Activated CD4-positive, alpha-beta T cell treated with anti-CD3 and anti-CD28 coated beads for 4 hours (primary cell): Measurements from ENCODE around the gene PPFIBP1.
"Not testable (repeated sequence)": the region's sequence is repeated elsewhere in the genome, so short reads cannot be mapped to it uniquely, and the experiment has no call there.

Experiments used
- DNase-seq, 2 donors: peaks; one replicate each; pipeline ENCODE4 v3.0.0-alpha.2; 2020

PPFIBP1 gene

DNA sequence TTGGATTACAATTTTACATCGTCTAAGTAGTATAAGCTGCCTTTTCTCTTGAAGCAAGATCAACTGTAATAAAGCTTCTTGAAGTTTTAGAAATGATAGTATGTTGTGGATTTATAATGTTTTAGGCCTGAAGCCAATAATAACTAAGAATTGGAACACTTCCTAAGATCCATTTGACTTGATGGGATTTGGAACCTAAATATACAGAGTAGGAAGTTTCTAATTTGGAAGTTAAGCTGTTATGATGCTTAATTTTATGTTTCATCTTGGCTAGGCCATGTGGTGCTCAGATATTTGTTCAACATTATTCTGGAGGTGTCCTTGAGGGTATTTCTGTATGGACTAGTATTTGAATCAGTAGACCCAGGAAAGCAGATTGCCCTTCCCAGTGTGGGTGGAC, 74.9 kb downstream of the PPFIBP1 start:
- DNase-seq, result not testable (repeated sequence)

DNA sequence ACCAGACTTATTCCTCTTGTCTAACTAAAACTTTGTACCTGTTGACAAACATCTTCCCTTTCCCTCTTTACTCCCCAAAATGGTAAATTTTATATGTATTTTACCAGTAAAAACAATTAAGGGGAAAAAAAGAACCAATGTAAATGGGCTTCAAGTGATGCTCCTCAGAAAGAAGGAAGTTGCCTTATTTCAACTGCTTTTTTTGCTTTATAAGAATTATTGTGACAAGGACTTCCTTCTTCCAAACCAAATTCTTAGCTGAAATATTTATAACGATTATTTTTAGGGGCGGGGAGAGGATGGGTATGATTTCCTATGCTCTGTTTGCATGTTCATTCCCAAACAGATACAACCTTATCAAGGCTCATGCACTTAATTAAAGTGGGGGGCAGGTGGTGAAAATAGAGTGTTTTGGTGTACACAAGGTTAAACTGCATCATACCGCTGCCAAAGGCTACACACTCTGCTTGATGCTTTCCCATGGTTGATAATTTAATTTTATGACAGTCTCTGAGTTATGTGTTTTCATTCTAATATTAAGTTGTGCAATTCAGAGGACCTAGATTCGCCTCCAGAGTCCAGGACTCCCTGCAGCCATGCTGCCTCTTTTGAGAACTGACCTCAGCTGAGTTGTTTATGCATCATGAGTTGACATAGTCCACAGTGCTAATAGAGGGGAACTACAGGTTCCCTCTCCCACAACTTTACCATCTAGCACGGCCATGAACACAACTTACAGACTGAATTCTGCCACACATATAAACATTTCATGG, 77.2 kb downstream of the PPFIBP1 start:
- DNase-seq, result not testable (repeated sequence)

GRCh38 chr12:27602516-27602915, 78.5 kb downstream of the PPFIBP1 start:
- DNase-seq, result no peak

DNA sequence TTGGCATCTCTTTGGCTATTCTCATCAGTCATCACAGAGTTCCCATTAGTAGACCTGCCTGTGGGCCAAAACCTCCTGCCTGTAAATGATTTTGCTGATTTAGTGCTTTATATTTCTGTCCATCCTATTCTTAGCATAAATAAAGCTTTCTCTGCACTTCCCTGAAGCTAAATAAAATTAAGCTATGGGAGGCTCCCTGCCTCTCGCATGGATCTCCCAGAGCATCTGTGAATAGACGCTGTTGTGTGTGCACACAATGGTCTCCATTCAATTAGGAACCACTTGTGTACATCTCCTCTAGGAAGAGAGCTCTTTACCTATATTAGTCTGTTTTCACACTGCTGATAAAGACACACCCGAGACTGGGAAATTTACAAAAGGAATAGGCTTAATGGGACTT, 80.4 kb downstream of the PPFIBP1 start:
- no peak for DNase-seq

DNA sequence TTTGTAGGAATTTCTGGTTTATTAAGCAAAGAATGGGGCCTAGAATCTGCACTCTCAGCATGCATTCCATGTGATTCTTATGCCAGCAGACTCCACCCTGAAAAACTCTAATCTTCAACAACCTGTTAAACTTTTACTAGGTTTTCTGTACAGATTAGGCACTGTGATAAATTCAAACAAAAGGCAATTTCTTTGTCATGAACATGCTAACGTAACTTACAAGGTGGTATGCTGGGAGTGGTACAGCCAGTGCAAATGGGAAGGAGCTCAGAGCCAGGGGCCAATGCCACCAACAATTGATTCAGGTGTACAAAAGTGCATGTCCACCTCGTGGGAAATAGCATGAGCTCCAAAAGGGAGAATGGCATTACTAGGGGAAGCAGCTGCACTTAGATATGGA, 83.0 kb downstream of the PPFIBP1 start:
- no peak for DNase-seq

GRCh38 chr12:27607591-27607990, 83.6 kb downstream of the PPFIBP1 start:
- DNase-seq, result no peak

DNA sequence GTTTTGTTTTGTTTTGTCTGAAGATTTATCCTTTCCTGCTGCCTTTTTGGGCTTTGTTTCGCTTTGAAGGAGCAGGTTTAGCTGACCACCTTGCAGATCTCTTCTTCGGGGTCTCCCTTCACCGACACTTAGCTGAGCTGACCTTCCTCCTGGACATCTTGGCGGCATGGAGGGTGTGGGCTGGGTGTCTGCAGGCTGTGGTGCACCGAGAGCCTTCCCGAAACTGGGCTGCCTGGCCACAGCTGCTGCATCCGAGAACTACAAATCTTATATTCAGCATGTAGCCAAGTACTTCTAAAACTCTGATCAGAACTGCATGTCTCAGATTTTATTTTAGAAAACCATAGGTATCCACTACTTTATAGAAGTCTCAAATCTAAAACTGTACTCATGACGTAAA, 84.9 kb downstream of the PPFIBP1 start:
- DNase-seq, result no peak

DNA sequence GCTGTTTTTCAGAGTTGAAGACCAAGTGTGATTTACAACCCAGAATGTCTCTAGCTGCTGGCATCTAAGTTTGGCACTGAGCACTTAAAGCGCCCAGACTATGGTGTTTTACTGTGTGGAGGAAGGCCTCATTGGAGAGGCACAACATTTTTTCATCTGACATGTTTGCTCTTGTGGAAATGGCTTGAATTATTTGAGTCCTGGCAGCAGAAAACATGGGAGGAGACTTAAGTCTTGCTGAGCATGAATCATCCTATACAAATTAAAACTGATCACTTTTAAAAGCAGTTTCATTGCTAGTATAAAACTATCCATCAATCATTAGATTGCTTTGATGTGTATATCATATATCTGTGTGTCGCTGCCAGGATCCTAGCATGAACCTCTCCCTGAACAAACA, 86.4 kb downstream of the PPFIBP1 start:
- DNase-seq, result no peak

DNA sequence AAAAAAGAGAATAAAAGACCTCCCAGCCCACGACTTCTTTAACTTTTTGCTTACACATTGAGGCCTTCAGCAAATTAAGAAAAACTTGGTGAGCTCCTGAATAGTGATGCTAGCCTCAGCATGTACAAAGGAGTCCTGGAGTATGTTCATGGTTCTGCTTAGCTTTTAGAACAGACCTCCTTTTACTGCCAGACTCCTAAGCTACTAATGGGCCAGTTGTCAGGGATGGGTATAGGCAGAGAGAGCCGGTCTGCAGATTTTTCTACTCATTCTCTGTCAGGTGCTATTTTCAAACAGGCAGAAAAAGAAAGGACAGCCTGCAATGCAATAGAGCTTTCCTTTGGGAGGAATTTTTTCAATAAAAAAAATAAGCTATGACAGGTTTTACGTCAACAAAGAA, 90.4 kb downstream of the PPFIBP1 start:
- DNase-seq, result no peak

DNA sequence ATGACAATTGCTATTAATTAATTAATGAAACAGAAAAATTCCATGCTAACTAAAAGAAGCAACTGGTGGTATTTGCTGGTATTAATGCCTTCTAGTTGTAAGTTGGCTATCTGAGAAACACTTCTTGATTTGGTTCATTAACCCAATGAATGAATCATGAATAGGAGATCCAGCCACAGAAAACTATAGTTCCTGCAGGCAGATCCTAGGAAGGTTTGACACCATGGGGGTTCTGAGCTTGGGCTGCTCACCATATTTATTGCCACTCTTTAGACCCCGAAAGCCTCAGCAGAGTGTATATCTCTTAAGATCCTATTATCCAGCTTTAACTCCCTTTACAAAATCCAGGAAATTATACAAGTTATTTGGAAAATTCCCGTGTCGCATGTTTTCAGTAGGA, 90.9 kb downstream of the PPFIBP1 start:
- DNase-seq, result no peak

DNA sequence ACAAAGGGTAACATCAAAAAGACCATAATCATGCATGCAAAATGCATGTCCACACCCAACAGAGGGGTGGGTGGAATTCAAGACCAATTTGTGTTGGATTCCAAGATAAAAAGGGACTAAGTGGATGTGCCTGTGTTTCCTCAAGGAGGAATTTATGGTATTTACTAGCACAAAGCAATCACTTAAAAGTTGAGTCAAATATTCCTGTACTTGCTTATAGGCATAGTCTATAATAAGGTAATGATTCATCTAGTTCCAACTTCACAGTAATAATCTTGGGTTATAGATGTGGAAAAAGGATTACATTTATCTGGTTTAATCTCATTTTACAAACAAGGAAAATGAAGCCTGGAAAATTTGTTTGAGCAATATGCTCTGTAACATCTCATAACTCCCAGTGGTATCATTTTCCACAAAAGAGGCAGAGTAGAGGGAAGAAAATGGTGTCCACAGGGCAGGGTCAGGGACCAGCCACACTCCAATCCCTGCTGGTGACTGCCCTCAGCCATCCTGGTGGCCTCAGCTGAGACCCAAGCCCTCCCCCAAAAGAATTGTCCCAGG, 91.4 kb downstream of the PPFIBP1 start:
- DNase-seq, result no peak

- DNase-seq, result no peak
Observed at GRCh38 chr12:27616356-27617142, 92.5 kb downstream of the PPFIBP1 start.

GRCh38 chr12:27618836-27619235, 94.8 kb downstream of the PPFIBP1 start:
- DNase-seq, result no peak

GRCh38 chr12:27619308-27619707, 95.3 kb downstream of the PPFIBP1 start:
- no peak for DNase-seq

GRCh38 chr12:27620121-27620520, 96.1 kb downstream of the PPFIBP1 start:
- no peak for DNase-seq

GRCh38 chr12:27622436-27623195, 98.6 kb downstream of the PPFIBP1 start:
- no peak for DNase-seq

DNA sequence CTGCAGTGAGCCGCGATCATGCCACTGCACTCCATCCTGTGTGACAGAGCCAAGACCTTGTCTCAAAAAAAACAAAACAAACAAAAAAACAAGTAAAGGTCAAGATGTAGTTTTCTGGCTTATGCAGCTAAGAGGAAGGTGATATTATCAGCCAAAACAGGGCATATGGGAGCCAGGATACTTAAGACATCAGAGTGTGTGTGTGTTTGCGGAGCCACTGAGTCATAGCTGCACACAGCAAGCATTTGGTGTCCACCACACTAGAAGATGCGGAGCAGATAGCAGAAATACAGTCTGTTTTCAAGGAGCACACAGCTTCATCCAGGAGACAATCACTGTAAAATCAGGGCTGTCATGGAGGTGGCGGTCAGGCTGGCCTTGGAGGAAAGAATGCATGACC, 99.6 kb downstream of the PPFIBP1 start:
- no peak for DNase-seq

GRCh38 chr12:27624586-27624985, 100.6 kb downstream of the PPFIBP1 start:
- DNase-seq, result no peak

GRCh38 chr12:27627123-27627852, 103.3 kb downstream of the PPFIBP1 start:
- no peak for DNase-seq

DNA sequence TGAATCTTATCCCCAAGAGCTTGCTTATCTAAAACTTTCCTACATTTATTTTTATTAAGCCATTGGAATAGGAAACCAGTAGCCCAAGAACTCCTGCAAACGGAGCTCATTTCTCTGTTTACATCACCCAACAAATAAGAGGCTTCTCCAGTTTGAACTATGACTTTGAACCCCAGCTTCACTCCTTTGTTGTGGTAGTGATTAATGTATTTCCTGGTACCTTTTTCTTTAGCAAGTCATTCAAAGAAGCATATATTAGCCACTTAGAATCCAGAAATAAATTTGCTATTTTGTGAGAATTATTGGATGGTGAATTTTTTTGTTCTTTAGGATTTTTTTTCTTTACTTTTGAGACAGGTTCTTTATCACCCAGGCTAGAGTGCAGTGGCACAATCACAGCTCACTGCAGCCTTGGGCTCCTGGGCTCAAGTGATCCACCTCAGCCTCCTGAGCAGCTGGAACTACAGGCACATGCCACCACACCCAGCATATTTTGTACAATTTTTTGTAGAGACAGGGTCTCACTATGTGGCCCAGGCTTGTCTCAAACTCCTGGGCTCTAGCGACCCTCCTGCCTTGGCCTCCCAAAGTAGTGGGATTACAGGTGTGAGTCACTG, 104.0 kb downstream of the PPFIBP1 start:
- not testable (repeated sequence) for DNase-seq

- DNase-seq, result not testable (repeated sequence)
Observed at GRCh38 chr12:27630219-27630618, 106.2 kb downstream of the PPFIBP1 start.

GRCh38 chr12:27631365-27631764, 107.4 kb downstream of the PPFIBP1 start:
- no peak for DNase-seq
